ENCODE data around the gene RPS26.
"Not testable (repeated sequence)": the region's sequence is repeated elsewhere in the genome, so short reads cannot be mapped to it uniquely, and the experiment has no call there.

RPS26 gene

DNA sequence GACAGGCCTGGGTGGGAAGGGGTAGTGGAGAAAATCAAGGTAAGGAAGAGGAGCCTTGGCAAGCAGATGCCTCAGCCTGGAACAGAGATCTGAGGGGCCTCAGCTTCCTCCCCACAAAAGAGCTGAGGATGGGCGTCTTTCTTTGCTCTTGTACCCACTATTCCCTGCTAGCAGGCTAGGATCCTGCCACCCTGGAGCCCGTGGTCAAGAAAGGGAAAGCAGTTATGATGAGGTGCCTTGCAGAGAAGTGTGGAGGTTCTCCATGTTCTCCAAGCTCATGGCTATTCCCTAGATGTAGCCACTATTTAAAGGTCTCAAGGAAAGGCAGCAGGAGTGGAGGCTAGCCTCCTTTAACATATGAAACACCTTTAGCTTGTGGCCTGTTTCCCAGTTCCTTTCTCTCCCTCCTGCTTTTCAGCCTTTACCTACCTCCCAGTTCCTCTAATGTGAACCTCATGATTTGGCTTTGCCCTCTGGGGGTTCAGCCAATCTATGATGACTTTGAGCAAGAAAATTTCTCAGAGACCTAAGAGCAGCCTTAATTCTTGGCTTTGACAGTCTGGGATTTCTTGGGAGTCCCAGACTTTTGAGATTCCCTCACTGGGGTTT is 19.7 kb upstream of the RPS26 start:
- no peak for DNase-seq (ENCODE audit: low read depth)

GRCh38 chr12:56028511-56029165 is 13.1 kb upstream of the RPS26 start:
- no peak for DNase-seq (ENCODE audit: low read depth)

DNA sequence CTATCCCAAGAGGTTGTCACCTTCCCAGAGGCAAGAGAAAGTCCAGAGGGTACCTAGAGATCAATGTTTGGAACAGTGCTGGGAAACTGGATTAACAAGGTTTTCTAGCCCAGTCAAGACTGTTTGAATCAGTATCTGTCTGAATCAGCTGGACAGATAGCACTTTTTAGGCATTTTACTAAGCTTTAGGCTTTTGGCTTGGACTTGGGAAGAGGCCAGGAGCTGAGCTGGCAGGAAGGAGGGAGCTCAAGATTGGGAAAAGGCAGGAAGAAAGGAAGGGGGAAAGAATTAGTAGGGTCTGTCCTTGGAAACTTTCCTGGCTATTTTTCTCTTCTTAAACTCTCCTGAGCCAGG is 12.6 kb upstream of the RPS26 start:
- DNase-seq (ENCODE audit: low read depth), result no peak

DNA sequence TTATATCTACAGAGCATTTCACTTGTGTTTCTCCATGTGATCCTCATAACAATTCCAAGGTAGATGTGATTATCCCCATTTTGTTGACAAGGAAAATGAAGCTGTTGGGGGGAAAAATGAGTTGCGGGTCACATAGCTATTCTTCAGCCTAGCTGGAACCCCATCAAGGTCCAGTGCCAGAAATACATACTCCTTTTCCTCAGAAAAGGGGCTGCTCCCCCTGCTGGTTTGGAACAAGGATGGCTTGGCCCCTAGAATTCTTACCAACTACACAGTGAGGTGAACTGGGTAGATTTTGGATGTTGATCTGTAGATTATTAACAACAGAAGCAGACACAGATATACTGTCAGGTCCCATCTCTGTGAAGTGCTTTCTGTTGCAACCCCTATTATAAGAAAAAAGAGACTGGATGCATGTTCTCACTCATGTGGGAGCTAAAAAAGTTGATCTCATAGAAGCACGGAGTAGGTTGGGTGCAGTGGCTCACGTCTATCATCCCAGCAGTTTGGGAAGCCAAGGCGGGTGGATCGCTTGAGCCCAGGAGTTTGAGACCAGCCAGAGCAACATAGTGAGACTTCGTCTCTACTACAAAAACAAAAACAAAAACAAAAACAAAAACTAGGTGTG is 11.9 kb upstream of the RPS26 start:
- no peak for DNase-seq (ENCODE audit: low read depth)

GRCh38 chr12:56031987-56032386 is 9.7 kb upstream of the RPS26 start:
- DNase-seq (ENCODE audit: low read depth), result no peak

- no peak for DNase-seq (ENCODE audit: low read depth)
Measured at GRCh38 chr12:56034586-56035332, 7.0 kb upstream of the RPS26 start.

DNA sequence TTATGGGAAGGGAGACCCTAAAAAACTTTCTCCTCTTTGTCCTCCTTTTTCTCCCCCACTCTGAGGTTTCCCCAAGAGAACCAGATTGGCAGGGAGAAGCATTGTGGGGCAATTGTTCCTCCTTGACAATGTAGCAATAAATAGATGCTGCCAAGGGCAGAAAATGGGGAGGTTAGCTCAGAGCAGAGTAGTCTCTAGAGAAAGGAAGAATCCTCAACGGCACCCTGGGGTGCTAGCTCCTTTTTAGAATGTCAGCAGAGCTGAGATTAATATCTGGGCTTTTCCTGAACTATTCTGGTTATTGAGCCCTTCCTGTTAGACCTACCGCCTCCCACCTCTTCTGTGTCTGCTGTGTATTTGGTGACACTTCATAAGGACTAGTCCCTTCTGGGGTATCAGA is 4.6 kb upstream of the RPS26 start:
- DNase-seq (ENCODE audit: low read depth), result no peak

DNA sequence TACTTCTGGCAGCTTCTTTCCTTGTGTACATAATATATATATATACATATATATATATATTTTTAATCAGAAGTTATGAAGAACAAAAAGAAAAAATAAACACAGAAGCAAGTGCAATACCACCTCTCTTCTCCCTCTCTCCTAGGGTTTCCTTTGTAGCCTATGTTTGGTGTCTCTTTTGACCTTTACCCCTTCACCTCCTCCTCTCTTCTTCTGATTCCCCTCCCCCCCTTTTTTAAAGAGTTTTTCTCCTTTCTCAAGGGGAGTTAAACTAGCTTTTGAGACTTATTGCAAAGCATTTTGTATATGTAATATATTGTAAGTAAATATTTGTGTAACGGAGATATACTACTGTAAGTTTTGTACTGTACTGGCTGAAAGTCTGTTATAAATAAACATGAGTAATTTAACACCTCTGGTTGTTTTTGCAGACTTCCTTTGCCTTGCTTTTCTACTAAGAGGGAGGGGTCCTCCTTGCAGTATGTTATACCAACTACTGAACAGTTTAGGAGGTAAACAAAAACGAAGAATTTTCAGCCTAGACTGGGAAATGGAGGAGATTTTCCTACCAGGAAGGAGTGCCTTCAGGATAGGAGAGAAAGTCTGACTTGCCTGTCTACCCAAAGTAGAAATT is 3.6 kb upstream of the RPS26 start:
- DNase-seq (ENCODE audit: low read depth), result no peak

GRCh38 chr12:56040151-56040550 is 1.6 kb upstream of the RPS26 start:
- no peak for DNase-seq (ENCODE audit: low read depth)

GRCh38 chr12:56040963-56041551 is 661 bp upstream of the RPS26 start:
- DNase-seq (ENCODE audit: low read depth), result no peak

- DNase-seq (ENCODE audit: low read depth), result not testable (repeated sequence)
Measured at GRCh38 chr12:56042430-56042813, 704 bp downstream of the RPS26 start.

GRCh38 chr12:56042843-56043242 is 1.1 kb downstream of the RPS26 start:
- no peak for DNase-seq (ENCODE audit: low read depth)

DNA sequence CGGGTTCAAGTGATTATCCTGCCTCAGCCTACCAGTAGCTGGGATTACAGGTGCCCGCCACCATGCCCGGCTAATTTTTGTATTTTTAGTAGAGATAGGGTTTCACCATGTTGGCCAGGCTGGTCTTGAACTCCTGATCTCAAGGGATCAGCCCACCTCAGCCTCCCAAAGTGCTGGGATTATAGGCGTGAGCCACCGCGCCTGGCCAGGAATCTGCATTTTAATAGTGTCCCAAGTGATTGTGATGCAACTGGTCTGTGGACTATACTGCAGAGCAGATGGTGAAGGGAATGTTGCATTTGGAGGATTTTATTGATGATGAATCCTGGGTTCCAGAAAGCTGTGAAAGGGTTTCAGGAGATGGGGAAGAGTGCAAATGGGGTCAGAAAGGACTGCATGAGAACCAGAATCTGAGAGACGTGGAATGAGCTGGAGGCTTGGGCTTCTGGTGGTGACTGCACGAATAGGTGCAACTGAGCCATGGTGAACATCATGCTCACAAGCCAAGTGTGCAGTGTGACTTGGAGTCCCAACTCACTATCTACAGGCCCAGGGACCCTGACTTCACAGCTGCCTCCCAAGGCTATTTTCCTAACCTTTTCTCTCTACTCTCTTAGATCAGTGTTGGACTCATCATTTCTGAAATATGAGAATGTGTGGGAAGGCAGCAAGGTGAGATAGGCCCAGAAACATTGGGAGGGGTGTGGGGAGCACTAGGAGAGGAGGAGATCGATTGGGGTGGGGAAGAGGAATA is 4.5 kb downstream of the RPS26 start:
- DNase-seq (ENCODE audit: low read depth), result no peak

GRCh38 chr12:56053407-56053893 is 11.7 kb downstream of the RPS26 start:
- no peak for DNase-seq (ENCODE audit: low read depth)

DNA sequence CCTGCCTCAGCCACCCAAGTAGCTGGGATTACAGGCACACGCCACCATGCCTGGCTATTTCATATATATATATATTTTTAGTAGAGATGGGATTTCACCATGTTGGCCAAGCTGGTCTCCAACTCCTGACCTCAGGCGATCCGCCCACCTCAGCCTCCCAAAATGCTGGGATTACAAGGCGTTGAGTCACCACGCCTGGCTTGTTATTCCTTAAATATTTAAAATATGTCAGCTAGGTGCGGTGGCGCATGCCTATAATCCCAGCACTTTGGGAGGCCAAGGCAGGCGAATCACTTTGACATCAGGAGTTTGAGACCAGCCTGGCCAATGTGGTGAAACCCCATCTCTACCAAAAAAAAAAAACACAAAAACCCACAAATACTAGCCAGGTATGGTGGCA is 18.2 kb downstream of the RPS26 start:
- DNase-seq (ENCODE audit: low read depth), result not testable (repeated sequence)

DNA sequence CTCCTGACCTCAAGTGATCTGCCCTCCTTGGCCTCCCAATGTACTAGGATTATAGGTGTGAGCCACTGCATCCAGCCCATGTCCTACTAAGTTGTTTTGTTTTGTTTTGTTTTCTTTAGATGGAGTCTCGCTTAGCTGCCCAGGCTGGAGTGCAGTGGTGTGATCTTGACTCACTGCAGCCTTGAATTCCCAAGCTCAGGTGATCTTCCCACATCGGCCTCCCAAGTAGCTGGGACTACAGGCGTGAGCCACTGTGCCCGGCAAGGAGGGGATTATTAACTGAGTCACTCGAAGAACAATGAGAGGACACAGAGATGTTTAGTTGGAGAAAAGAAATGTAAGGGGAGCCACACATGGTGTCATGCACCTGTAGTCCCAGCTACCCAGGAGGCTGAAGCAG is 20.3 kb downstream of the RPS26 start:
- no peak for DNase-seq (ENCODE audit: low read depth)

DNA sequence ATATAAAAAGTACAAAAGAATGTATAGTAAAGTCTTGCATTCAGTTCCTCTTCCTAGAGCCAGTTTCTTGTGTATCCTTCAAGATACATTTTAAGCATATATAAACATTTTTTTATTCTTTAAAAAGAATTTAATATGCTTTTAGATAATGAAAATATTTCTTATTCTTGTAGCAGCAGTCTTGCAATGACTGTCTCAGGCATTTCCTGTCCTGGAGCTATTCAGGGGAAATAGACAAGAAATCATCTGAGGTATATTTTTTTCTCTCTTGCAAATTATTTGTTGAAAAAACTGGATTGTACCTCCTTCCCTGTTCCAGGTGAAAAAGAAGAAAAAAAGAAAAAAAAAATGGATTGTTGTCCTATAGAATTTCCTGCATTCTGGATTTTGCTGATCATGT is 21.3 kb downstream of the RPS26 start:
- DNase-seq (ENCODE audit: low read depth), result no peak

DNA sequence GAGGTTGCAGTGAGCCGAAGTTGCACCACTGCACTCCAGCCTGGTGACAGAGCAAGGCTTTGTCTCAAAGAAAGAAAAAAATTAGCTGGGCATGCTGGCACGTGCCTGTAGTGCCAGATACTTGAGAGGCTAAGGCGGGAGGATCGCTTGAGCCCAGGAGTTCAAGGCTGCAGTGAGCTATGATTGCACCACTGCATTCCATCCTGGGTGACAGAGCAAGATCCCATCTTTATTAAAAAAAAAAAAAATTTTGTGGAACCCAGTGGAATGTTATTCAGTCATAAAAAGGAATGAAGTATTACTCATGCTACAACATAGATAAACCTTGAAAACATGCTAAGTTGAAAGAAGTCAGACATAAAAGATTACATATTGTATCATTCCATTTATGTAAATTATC is 29.9 kb downstream of the RPS26 start:
- DNase-seq (ENCODE audit: low read depth), result no peak

- DNase-seq (ENCODE audit: low read depth), result no peak
Measured at GRCh38 chr12:56074396-56074795, 32.7 kb downstream of the RPS26 start.

DNA sequence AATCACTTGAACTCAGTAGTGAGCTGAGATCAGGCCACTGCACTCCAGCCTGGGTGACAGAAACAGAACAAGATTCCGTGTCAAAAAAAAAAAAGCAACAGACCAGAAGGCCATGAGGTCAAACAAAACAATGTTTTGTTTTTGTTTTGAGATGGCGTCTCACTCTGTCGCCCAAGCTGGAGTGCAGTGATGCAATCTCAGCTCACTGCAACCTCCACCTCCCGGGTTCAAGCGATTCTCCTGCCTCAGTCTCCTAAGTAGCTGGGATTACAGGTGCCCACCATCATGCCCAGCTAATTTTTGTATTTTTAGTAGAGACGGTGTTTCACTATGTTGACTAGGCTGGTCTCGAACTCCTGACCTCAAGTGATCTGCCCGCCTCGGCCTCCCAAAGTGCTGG is 36.2 kb downstream of the RPS26 start:
- not testable (repeated sequence) for DNase-seq (ENCODE audit: low read depth)

DNA sequence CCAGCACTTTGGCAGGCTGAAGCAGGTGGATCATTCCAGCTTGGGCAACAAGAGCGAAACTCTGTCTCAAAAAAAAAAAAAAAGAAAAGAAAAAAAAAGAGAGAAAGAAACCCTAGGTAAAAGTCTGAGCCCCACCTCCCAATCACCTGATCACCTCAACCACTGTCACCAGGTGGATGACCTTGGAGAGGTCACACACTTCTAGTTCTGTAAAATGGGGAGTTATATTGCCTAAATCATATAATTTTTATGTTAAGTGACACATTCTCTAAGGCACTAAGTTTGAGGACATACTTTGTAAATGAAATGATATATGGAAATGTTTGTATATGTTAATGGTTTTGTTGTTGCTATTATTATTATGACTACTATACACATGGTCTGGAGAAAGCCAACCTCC is 36.7 kb downstream of the RPS26 start:
- no peak for DNase-seq (ENCODE audit: low read depth)
